BLaER1 treated with 17β-estradiol and CSF1 and Interleukin-3, amounts not matched to agents 10 nM and 100 nM (cell line): Measurements from ENCODE around the gene IL4.

Source experiments
- H3K27ac ChIP-seq, 11 experiments: shearing (Covaris generic); formaldehyde crosslinking; 2 replicates each; pipeline ENCODE4 v1.8.1; 2022
- H3K27me3 ChIP-seq, 11 experiments: shearing (Covaris generic); formaldehyde crosslinking; 2 replicates each; pipeline ENCODE4 v1.8.1; 2022
- H3K36me3 ChIP-seq, 11 experiments: shearing (Covaris generic); formaldehyde crosslinking; 2 replicates each; pipeline ENCODE4 v1.8.1; 2022
- H3K4me1 ChIP-seq, 10 experiments: shearing (Covaris generic); formaldehyde crosslinking; 2 replicates each; pipeline ENCODE4 v1.8.1; 2022
- H3K4me2 ChIP-seq, 11 experiments: shearing (Covaris generic); formaldehyde crosslinking; 2 replicates each; pipeline ENCODE4 v1.8.1; 2022
- H3K4me3 ChIP-seq, 10 experiments: shearing (Covaris generic); formaldehyde crosslinking; 2 replicates each; pipeline ENCODE4 v1.8.1; 2022
- H3K9ac ChIP-seq, 11 experiments: shearing (Covaris generic); formaldehyde crosslinking; 2 replicates each; pipeline ENCODE4 v1.8.1; 2022
- H3K9me3 ChIP-seq, 11 experiments: shearing (Covaris generic); formaldehyde crosslinking; replicated peaks in 1 of 11; 2 replicates each; pipeline ENCODE4 v1.8.1; 2022
- H4K20me1 ChIP-seq, 11 experiments: shearing (Covaris generic); formaldehyde crosslinking; 2 replicates each; pipeline ENCODE4 v1.8.1; 2022
- Cebpa-rat ChIP-seq, 11 experiments: shearing (Covaris generic); IDR thresholded peaks; 2 replicates each; pipeline ENCODE4 v1.8.1; 2022

The IL4 gene

DNA sequence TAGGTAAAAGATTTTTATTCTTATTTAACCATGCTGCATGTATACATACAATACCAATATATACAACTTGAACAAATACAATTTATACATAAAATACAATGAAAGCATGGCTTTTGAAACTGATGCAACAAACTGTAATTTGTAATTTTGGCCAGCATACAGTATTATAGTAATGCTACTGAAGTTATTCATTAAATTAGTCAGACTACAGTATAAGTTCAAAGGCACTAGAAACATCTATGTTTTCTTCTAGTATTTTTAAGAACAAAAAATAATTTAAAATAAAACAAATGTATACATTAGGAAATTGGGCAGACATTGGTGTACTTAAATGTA lies 18.8 kb downstream of the IL4 start:
- Histone ChIP-seq H3K4me2 (no peak overlapping the region), H3K4me3 (no peak overlapping the region), H3K4me1 (peaks cover 7 to 22% (median 15%) of the 10 kb centered on the region in 10 experiments; a peak in 19 of 20 replicates), H4K20me1 (no peaks in the 10 kb centered on the region), H3K9me3 (no peaks in the 10 kb centered on the region), H3K36me3 (peaks cover 0 to 19% (median 8%) of the 10 kb centered on the region in 11 experiments; a peak in 15 of 22 replicates), H3K9ac (no peak overlapping the region), H3K27ac (no peak overlapping the region), H3K27me3 (no peaks in the 10 kb centered on the region)
- TF ChIP-seq Cebpa-rat (IDR thresholded peaks at IDR 0.05) = no peak

DNA sequence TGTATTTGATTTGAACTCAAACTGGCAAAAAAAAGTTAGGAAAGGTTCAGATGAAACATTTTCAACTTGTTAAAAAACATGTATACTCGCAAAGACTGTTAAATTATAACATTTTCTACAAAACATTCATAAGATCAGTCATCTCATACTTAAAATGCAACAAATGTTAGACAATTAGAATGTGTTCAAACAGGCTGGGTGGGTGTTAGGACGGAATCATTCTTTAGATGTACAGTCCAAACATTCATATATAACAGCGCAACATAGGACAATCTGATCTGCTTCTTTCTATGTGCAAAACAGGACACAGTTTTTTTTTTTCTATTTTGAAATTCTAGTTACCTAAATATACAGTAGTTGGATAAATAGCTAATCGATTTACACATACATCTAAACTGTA lies 22.2 kb downstream of the IL4 start:
- Histone ChIP-seq H3K4me1 (no peaks in the 10 kb centered on the region), H3K9ac (no peak overlapping the region), H3K4me2 (no peak overlapping the region), H3K9me3 (no peaks in the 10 kb centered on the region), H3K27ac (no peak overlapping the region), H3K4me3 (no peak overlapping the region), H4K20me1 (no peaks in the 10 kb centered on the region), H3K27me3 (no peaks in the 10 kb centered on the region), H3K36me3 (peaks cover 9 to 53% (median 32%) of the 10 kb centered on the region in 11 experiments)
- TF ChIP-seq Cebpa-rat (IDR thresholded peaks at IDR 0.05) = no peak

DNA sequence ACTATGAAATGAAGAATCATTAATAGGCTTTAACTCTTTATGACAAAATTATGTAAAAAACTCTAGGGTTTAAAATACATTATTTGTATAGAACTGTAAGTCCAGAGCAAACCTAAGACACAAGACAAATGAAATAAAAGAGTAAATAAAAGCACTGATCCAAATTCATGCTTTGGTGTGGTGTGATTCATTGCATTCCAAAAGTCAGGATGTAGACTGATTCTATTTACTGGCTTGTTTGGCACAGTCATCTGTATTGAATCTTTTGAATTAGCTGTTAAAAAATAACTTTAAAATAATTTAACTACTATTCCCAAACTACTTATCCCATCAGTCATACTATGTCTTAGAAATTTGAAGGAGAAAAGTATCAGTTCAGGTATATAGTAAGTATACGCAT lies 31.1 kb downstream of the IL4 start:
- H4K20me1 ChIP-seq = no peaks in the 10 kb centered on the region
- H3K4me2 ChIP-seq = no peak overlapping the region
- H3K9ac ChIP-seq = no peak overlapping the region
- H3K36me3 ChIP-seq = peaks cover 10 to 37% (median 24%) of the 10 kb centered on the region in 11 experiments
- H3K4me3 ChIP-seq = no peak overlapping the region
- H3K9me3 ChIP-seq = no peaks in the 10 kb centered on the region
- no peak for TF ChIP-seq Cebpa-rat (IDR thresholded peaks at IDR 0.05)
- no peaks in the 10 kb centered on the region for H3K27me3 ChIP-seq
- no peak overlapping the region for H3K27ac ChIP-seq
- peaks cover 0 to 7% (median 0%) of the 10 kb centered on the region in 10 experiments; a peak in 3 of 20 replicates for H3K4me1 ChIP-seq

DNA sequence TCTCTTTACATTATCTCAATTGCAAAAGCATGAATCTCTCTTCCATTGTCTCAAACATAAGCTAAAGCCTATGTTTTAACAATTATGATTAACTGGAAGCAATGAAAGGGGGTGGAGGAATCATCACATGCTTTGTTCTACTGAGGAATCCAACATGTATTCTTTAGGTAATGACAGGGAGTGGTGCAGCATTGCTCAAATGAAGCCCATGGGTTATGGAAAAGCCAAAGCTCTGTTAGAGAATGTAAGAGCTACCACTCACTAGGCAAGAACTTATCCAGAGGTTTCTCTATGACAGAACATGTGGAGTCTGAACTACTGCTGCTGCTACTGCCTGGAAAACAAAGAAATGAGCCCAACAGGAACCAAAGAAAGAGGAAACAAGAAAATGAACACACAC lies 34.9 kb downstream of the IL4 start:
- Histone ChIP-seq H3K36me3 (peaks cover 0 to 9% (median 0%) of the 10 kb centered on the region in 11 experiments; a peak in 2 of 22 replicates), H4K20me1 (no peaks in the 10 kb centered on the region), H3K9me3 (no peaks in the 10 kb centered on the region), H3K4me2 (peak overlapping the region in 2 of 11 experiments; percentile 17 to 41; a peak in 4 of 22 replicates), H3K27me3 (no peaks in the 10 kb centered on the region), H3K4me3 (no peak overlapping the region), H3K4me1 (peaks cover 0 to 7% (median 0%) of the 10 kb centered on the region in 10 experiments; a peak in 3 of 20 replicates), H3K27ac (no peak overlapping the region; a peak in 1 of 22 replicates), H3K9ac (no peak overlapping the region)
- TF ChIP-seq Cebpa-rat (IDR thresholded peaks at IDR 0.05) = no peak

DNA sequence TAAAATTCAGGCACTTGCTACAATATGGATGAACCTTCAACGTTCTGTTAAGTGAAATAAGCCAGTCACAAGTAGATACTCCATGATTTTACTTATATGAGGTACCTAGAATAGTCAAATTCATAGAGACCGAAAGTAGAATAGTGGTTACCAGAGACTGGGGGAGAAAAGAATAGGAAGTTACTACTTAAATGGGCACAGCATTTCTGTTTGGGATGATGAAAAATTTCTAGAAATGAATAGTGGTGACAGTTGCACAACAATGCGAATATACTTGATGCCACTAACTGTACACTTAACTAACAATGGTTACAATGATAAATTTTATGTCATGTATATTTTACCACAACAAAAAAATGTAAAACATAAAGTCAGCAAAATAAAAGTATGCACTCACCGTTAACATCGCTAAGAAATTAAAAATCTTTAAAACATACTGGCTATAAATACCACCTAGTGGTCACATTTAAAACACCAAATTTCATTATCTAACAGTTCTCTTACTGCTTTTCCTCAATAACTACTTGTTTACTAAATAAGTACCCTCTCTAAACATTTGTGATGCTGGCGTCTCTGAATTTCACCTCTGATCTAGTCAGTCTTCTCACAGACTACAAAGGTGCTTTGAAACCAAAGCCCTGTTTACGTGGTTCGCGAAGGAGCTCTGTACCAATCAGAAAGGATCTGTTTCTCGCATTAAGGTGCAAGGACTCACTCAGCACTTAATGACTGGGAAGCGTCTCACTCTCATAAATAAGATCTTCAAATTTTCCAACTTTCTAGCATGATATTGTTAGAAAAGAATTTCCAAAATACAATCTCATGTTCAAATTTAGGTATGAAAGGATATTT lies 40.9 kb downstream of the IL4 start:
- Histone ChIP-seq H3K27me3 (no peaks in the 10 kb centered on the region), H4K20me1 (no peaks in the 10 kb centered on the region), H3K4me3 (no peak overlapping the region), H3K36me3 (peaks cover 0 to 12% (median 8%) of the 10 kb centered on the region in 11 experiments; a peak in 9 of 22 replicates), H3K9me3 (no peaks in the 10 kb centered on the region), H3K27ac (no peak overlapping the region), H3K9ac (no peak overlapping the region), H3K4me1 (no peaks in the 10 kb centered on the region), H3K4me2 (no peak overlapping the region)
- no peak for TF ChIP-seq Cebpa-rat (IDR thresholded peaks at IDR 0.05)

DNA sequence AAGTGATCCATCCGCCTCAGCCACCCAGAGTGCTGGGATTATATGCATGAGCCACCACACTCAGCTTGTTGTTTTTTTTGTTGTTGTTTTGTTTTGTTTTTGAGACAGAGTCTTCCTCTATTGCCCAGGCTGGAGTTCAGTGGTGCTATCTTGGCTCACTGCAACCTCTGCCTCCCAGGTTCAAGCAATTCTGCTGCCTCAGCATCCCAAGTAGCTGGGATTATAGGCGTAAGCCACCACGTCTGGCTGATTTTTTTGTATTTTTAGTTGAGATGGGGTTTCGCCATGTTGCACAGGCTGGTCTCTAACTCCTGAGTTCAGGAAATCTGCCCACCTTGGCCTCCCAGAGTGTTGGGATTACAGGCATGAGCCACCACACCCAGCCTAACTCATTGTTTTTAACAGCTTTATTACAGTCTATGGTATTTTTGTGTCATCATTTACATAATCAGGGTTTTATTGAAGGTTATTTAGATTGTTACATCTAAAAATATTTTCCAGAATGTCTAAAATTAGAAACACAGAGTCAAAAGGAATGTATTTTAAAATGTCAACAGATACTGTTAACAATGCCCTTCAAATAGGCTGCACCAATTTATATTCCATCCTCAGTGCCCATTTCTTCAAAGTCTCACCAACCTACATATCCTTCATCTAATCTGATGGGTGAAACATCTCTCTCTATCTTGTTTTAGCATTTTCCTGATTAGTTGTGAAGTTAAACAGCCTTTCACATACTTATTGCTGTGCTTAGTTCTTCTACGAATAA lies 44.9 kb downstream of the IL4 start:
- Histone ChIP-seq H3K4me1 (no peaks in the 10 kb centered on the region), H4K20me1 (no peaks in the 10 kb centered on the region), H3K9ac (no peak overlapping the region), H3K36me3 (peaks cover 0 to 32% (median 16%) of the 10 kb centered on the region in 11 experiments; a peak in 11 of 22 replicates), H3K9me3 (no peaks in the 10 kb centered on the region), H3K4me3 (no peak overlapping the region), H3K27ac (no peak overlapping the region), H3K4me2 (no peak overlapping the region), H3K27me3 (no peaks in the 10 kb centered on the region)
- no peak for TF ChIP-seq Cebpa-rat (IDR thresholded peaks at IDR 0.05)

DNA sequence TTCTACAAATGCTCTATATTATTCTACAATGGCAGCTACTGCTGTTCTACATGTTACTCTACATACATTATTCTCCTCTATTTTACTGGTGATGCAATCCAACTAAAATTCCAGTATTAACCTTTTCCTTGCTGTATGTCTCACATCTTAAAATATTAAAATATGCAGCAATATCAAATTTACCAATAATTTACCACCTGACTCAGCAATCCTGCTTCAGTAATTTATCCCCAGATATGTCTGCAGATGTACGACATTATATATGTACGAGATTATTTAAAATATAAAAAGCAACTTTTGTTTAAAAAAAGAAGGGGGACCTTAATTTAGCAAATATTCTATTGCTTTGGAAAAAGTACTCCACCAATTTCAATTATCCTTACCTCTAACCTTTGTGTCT lies 52.0 kb downstream of the IL4 start:
- Histone ChIP-seq H3K9ac (no peak overlapping the region), H3K4me3 (no peak overlapping the region), H3K36me3 (peaks cover 5 to 44% (median 15%) of the 10 kb centered on the region in 11 experiments; a peak in 19 of 22 replicates), H3K4me1 (0 out of 20 replicates have a peak, but pooled peaks cover 0 to 6% (median 0%) of the 10 kb centered on the region in 10 experiments), H3K27me3 (no peaks in the 10 kb centered on the region), H3K27ac (no peak overlapping the region), H4K20me1 (peaks cover 0 to 3% (median 0%) of the 10 kb centered on the region in 11 experiments; a peak in 1 of 22 replicates), H3K4me2 (no peak overlapping the region), H3K9me3 (no peaks in the 10 kb centered on the region)
- TF ChIP-seq Cebpa-rat (IDR thresholded peaks at IDR 0.05) = no peak

DNA sequence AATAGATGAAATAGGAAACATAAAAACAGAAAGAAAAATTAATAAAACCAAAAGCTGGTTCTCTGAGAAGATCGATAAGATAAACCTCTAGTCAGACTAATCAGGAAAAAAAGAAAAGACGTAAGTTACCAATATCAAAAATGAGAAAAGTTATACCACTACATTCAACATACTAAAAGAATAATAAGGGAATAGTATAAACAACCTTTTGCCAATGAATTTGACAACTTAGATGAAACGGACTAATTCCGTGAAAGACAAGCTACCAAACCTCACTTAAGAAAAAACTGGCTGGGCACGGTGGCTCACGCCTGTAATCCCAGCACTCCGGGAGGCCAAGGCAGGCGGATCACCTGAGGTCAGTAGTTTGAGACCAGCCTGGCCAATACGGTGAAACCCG lies 56.1 kb downstream of the IL4 start:
- TF ChIP-seq Cebpa-rat (IDR thresholded peaks at IDR 0.05) = no peak
- no peaks in the 10 kb centered on the region for H3K9me3 ChIP-seq
- peaks cover 7 to 37% (median 13%) of the 10 kb centered on the region in 11 experiments; a peak in 19 of 22 replicates for H3K36me3 ChIP-seq
- no peak overlapping the region for H3K9ac ChIP-seq
- H3K27me3 ChIP-seq = no peaks in the 10 kb centered on the region
- 0 out of 20 replicates have a peak, but pooled peaks cover 0 to 6% (median 0%) of the 10 kb centered on the region in 10 experiments for H3K4me1 ChIP-seq
- H3K4me3 ChIP-seq = no peak overlapping the region
- H3K27ac ChIP-seq = no peak overlapping the region
- peaks cover 0 to 3% (median 0%) of the 10 kb centered on the region in 11 experiments; a peak in 3 of 22 replicates for H4K20me1 ChIP-seq
- H3K4me2 ChIP-seq = no peak overlapping the region
